H1 (cell line): ENCODE results near the gene PIF1. TPM values are rescaled to one million over a fixed set of nuclear protein-coding genes. Genes with fewer than 3 reads are reported as not detected.

Experiments used
- ASH2L ChIP-seq: fragments of 200-600, 300-600 bp; sonication (generic); IDR thresholded peaks from one replicate; pipeline ENCODE4 v1.7.1; 2017; ENCODE audit warnings: low read length
- BRCA1 ChIP-seq: IDR thresholded peaks from 2 replicates; pipeline ENCODE4 v1.6.1; 2012; ENCODE audit warnings: low read depth, low read length, improper control_type of control experiment
- FOSL1 ChIP-seq: IDR thresholded peaks from 2 replicates; pipeline ENCODE4 v1.6.1; 2011; ENCODE audit warnings: mild to moderate bottlenecking, low read depth, low read length, moderate library complexity; ENCODE audit not compliant: insufficient read depth
- HDAC2 ChIP-seq, 2 experiments: fragments of 300-600 bp in 1 of 2; sonication (generic) in 1 of 2; IDR thresholded peaks; 2 replicates each; pipeline ENCODE4 v1.6.1; 2011 to 2012; ENCODE audit warnings: low read depth in 2 of 2, low read length in 2 of 2, mild to moderate bottlenecking in 2 of 2, moderate library complexity in 2 of 2, borderline replicate concordance in 1 of 2, inconsistent platforms in 1 of 2
- KDM1A ChIP-seq: fragments of 200-600, 300-600 bp; sonication (generic); IDR thresholded peaks from 2 replicates; pipeline ENCODE4 v1.7.1; 2016; ENCODE audit warnings: mild to moderate bottlenecking, low read length, borderline replicate concordance
- PHF8 ChIP-seq: fragments of 200-600 bp; sonication (generic); conservative IDR thresholded peaks from 2 replicates; pipeline ENCODE4 v1.7.1; 2012; ENCODE audit warnings: low read depth, mild to moderate bottlenecking, inconsistent platforms, low read length, moderate library complexity
- POLR2A ChIP-seq, 2 experiments: IDR thresholded peaks; 1 replicate in 1 of 2; 2 replicates in 1 of 2; pipeline ENCODE4 v1.6.1; 2011; ENCODE audit warnings: low read depth in 2 of 2, low read length in 2 of 2, mild to moderate bottlenecking in 2 of 2; ENCODE audit errors: control extremely low read depth in 1 of 2
- RAD21 ChIP-seq, 2 experiments: IDR thresholded peaks in 1 of 2; conservative IDR thresholded peaks in 1 of 2; 2 replicates each; pipeline ENCODE4 v1.6.1; 2011; ENCODE audit warnings: low read depth in 2 of 2, low read length in 2 of 2, improper control_type of control experiment in 1 of 2, inconsistent platforms in 1 of 2, mild to moderate bottlenecking in 1 of 2, moderate library complexity in 1 of 2
- RNF2 ChIP-seq: fragments of 200-900, 300-1000 bp; sonication (generic); IDR thresholded peaks from 2 replicates; pipeline ENCODE4 v1.7.1; 2016; ENCODE audit warnings: borderline replicate concordance, low read depth, mild to moderate bottlenecking, antibody characterized with exemption, low read length; ENCODE audit not compliant: poor library complexity, severe bottlenecking; ENCODE audit errors: missing control alignments
- SP4 ChIP-seq: IDR thresholded peaks from 2 replicates; pipeline ENCODE4 v1.6.1; 2012; ENCODE audit warnings: low read length, inconsistent platforms
- TBP ChIP-seq: IDR thresholded peaks from 2 replicates; pipeline ENCODE4 v1.6.1; 2011; ENCODE audit warnings: low read depth, low read length, improper control_type of control experiment
- polyA plus RNA-seq, 7 experiments: library from polyadenylated mRNA; depleted of rRNA in 3 of 7; stranded (reverse) in 5 of 7; unstranded in 2 of 7; fragments of >200 nt in 5 of 7; fragments of 200-250 nt in 2 of 7; gene quantifications; 1 replicate in 5 of 7; 2 replicates in 1 of 7; 4 replicates in 1 of 7; pipeline versions ENCODE4 v1.2.1 to v1.2.3, GENCODE V29; 2011 to 2013; ENCODE audit warnings: missing spikeins in 2 of 7, mixed read lengths in 2 of 7
- total RNA-seq: library from RNA; stranded (reverse); fragmentation: NEBNext Ultra II Directional; extraction: Animal tissue kit (Norgen Biotek cat#: 25700); gene quantifications from 2 replicates; pipeline ENCODE4 v1.2.1, GENCODE V29; 2021
- TF ChIP-seq, protein P1 (sequence below): IDR thresholded peaks from 2 replicates; pipeline ENCODE4 v1.6.1; 2012; ENCODE audit warnings: inconsistent platforms

Gene PIF1
- total and polyA plus RNA-seq, 2 of the 8 experiments (the other 6 are each of a cell fraction or from before 2014, with no cell fraction given) = 73.3 to 138 TPM

DNA sequence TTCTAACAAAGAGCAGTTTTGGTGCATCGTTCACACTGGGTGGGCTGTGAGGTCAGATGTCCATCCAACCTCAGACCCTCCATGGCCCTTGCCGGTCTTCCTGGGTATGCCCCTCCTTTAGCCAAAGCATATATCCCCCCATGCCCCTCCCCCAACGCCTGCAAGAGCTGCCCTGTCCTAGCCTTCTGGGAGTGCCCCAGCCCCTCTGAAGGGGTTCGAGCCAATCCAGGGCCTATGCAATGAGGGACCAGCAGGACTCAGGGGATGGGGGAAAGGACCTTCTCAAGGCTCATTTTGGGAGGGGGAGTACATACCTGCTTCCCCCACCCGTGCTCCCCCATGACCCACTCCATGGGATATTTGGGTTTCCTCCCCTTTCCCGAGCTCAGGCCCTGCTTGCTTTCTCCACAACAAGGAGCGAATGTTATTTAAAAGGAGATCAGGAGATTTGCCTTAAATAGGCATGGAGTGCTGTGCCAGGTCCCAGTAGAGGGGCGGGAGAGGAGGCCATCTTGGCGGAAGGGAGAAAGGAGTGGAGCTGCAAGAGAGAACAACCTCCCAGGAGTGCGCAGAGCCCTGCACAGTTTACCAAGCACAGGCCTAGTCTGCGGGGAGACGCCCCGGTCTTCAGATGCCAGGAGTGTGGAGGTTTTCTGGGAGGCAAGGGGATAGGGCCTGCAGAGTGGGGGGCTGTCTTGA, 18.2 kb downstream of the PIF1 start (continued):
- TF ChIP-seq PHF8 = 0 out of 2 replicates have a peak, but pooled peaks have one; percentile 14
- TF ChIP-seq ASH2L = peak; percentile 56
- TF ChIP-seq HDAC2 (IDR thresholded peaks at IDR 0.05; ENCODE audit: borderline replicate concordance in 1 of 2, low read depth in 2 of 2, low read length in 2 of 2) = 0 out of 4 replicates have a peak, but pooled peaks of 1 of the 2 experiments have one; percentile 15
- TF ChIP-seq BRCA1 = no peak
- peak; percentile 11; the same call in 1 of the 2 replicates for TF ChIP-seq SP4
- TF ChIP-seq RAD21 (IDR thresholded peaks at IDR 0.05 in 1 of 2, conservative IDR thresholded peaks at IDR 0.05 in 1 of 2; ENCODE audit: low read depth in 2 of 2, low read length in 2 of 2) = no peak
- peak; percentile 51 to 63; a peak in 1 of 3 replicates for TF ChIP-seq POLR2A (IDR thresholded peaks at IDR 0.05; ENCODE audit: control extremely low read depth in 1 of 2, low read depth in 2 of 2, low read length in 2 of 2)
- TF ChIP-seq, protein P1, sequence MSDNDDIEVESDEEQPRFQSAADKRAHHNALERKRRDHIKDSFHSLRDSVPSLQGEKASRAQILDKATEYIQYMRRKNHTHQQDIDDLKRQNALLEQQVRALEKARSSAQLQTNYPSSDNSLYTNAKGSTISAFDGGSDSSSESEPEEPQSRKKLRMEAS = 0 out of 2 replicates have a peak, but pooled peaks have one; percentile 7
- peak; percentile 39; the same call in 1 of the 2 replicates for TF ChIP-seq TBP
- TF ChIP-seq FOSL1 = no peak
- TF ChIP-seq KDM1A = no peak; the same call in 1 of the 2 replicates
- no peak for TF ChIP-seq RNF2
